GM19240 (cell line): Measurements from ENCODE around the gene APOL1.

Experiments used
- DNase-seq: peaks from one replicate; pipeline ENCODE4 v3.0.0; 2011; ENCODE audit warnings: low spot score; ENCODE audit not compliant: insufficient read length

The APOL1 gene

DNA sequence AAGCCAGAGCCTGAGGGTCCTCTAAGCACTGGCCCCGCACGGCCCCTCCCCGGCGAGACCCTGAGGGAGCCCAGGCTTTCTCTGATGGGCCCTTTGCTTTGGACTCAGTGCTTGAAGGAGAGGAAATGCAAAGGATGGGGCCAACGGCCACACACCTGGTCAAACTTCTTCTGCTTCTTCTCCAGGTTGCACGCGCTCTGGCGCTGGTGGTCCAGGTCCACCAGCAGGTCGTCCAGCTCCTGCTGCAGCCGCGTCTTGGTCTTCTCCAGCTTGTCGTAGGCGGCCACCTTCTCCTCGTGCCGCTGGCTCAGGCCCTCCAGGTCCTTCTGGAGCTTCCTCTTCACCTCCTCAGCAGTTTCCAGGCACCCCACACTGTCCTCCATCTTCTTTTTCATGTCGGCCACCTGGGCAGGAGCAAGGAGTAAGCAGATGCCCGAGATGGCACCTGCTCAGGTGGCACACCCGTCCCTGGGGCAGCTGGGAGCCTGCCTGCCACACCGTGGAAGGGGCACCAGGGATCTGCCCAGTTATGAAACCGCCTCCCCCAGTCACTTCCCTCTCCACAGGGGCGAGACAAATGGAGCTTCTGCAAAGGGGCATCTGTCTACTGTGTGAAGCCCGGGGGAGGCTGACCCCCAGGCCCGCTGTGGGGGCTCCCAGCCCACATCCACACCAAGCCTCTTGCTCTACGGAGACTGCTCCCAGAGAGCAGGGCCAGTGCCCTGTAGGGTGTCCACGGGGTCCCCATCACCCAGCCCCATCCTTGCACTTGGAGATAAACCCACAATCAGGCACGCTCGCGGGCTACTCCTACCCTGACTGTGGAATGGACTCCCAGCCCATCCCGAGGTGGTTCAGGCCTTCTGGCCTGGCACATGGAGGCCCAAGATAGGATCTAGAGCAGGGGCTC is 39.2 kb downstream of the APOL1 start:
- DNase-seq = no peak

DNA sequence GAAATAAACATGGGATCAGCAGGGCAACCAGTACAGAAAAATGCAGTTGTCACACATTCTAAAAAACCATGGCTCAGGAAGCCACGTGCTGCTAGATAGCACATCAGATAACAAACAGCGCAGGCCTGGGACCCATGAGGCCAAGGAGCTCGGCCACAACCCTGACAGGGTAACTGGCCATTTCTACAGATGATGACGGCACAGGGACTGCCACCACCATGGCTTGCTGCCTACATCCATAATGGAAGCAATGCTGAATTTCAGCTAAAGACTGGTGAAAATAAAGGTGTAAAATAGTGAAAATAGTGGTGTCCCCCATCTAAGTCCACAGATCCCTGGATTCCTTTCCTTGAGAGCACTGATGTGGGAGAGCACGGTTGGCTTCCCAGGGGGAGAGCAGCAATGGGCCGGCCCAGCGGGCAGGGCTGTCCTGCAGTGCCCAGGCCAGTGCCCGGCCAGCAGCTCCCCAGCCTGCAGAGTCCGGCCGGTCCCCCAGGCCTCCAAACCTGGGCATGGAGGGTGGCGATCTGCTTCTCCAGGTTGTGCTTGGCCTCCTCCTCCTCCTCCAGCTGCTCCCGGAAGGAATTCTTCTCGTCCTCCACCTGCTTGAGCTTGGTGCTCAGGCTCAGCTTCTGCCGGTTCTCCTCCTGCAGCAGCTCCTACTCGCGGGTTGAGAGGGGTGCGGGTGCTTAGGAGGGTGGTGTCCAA is 40.0 kb downstream of the APOL1 start:
- no peak for DNase-seq

DNA sequence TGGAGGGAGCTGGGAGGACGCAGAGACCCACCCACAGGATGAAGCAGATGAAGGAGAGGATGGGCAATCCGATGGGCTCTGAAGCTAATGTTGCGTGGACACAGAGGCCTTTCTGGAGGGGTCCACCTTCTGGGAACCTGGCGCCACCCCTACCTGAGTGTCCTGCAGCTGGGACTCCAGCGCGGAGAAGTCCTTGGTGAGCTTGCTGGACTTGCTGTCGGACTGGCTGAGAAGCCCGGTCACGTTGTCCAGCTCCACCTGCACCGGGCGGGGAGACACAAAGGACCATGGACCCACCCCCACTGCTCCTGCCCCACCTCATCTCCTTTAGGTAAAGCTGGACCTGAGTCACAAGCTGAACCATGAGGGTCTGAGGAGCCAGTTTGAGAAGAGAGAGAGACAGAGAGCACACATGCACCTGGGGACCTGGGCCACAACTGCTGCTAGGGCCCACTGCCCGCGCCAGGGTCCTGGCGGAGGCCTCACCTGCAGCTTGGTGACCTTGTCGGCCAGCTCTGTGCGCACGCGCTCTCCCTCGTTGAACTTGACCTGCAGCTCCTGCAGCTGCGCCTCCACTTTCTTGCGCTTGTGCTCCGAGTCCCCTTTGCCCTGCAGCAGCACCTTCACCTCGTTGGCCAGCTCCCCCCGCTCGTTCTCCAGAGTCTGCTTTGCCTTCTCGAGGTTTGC is 40.8 kb downstream of the APOL1 start:
- no peak for DNase-seq

DNA sequence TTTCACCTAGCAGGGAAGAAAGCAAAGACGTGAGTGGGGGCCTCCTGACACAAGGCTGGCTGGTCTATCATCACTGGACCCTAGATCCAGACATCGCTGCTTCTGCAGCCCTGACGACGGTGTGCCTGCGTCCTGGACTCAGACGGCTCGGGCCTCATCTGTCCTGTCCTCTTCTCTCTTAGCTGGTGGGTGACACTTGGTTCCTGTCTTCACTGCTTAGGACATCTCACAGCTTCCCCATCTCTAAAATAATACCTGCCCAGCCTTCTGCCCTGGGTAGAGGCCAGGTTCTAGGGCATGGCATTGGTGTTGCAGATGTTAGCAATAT is 41.3 kb downstream of the APOL1 start:
- no peak for DNase-seq

DNA sequence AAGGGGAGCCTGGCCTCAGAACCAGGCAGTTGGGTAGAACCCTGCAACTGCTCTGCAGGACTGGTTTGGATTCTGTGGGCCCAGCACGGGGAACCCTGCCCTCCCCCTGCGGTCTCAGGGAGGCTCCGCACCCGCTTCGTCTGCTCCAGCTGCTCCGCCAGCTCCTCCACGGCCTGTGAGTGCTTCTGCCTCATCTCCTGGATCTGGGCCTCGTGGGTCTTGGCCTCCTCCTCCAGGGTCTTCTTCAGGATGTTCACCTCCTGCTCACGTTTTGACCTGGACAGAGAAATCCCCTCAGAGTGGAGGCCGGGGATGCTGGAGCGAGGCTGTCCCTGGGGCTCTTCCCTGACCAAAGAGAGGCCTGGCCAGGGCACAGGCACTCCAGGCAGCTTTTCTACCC is 41.9 kb downstream of the APOL1 start:
- DNase-seq = no peak

DNA sequence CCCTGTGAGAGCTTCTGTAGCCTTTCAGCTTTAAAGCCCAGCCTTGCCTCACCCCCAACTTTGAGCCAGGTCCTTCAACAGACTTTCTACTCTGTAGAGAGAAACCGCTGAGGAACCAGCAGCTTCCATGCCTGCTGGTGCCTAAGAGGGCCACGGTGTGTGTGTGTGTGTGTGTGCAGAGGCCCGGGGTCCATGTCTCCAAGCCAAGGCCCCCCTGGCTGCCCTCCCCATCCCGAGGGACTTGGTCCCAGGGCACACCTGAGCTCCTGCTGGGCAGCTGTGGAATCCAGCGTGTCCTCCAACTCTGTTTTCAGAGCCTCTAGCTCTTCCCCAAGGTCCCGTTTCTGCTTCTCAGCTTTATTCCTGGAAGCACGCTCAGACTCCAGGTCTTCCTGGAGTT is 42.3 kb downstream of the APOL1 start:
- no peak for DNase-seq

DNA sequence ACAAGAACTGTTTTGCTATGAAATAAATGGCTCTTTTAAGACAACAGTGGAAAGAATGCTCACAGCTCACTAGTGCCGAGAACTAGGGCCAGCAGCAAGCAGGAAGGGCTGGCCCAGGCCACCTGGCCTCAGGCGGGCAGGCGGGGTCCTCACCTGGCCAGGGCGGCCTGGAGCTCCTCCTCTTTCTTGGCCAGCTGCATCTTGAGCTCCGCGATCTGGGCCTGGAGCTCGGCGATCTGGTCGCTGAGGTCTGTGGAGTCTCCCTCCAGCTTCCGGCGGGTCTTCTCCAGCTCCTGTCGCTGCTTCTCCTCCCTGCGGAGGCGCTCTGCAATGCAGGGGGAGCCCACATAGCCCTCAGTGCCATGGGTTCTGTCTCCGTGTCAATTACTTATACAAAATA is 43.8 kb downstream of the APOL1 start:
- no peak for DNase-seq

DNA sequence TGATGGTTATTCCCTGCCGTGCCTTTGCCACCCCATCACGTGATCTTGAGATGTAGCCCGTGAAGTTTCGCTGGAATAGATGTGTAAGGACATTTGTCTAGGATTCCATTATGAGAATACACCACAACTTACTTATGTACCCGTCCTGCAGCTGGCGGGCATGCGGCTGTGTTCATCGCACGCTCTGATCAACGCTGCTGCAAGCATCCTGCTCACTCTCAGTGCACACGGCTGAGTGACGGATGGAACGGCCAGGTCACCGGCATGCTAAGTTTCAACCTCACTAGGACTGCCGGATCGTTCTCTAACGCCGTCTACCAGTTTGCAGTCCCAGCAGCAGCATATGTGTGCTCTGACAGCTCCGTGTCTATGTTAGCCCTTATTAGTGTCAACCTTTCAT is 44.6 kb downstream of the APOL1 start:
- no peak for DNase-seq

DNA sequence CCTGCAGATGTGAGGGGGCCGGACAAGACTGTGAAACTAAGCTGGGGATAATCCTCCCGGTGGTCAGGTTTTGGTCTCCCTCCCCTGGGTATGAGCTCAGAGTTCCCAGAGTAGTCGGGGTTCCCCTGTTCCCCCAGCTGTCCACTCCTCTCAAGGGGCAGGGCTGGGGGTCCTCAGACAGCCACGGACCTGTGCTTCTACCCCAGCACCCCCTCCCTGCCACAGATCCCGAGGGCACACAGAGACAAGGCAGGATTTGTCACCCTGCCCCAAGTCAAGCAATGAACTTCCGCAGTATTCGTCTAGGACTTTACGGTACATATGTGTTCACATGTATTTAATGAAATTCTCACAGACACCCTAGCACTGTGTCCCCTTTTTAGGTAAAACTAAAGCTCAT is 45.2 kb downstream of the APOL1 start:
- DNase-seq = no peak

DNA sequence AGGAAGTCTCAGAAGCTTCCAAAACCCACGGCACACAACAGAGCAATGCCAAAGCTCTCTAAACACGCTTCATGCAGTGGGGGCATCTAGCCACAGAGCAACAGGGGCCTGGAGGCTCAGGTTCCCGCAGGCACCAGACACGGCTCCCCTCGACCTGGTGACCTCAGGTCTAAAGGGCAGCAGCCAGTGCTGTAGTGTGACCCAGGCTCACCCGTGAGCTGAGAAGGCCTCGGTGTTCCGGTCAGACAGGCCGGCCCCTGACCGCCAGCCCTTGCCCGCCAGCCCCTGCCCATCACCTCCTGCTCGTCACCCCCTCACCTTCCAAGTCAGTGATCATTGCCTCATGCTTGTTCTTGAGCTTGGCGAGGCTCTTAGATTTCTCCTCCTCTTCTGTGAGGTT is 45.7 kb downstream of the APOL1 start:
- no peak for DNase-seq

DNA sequence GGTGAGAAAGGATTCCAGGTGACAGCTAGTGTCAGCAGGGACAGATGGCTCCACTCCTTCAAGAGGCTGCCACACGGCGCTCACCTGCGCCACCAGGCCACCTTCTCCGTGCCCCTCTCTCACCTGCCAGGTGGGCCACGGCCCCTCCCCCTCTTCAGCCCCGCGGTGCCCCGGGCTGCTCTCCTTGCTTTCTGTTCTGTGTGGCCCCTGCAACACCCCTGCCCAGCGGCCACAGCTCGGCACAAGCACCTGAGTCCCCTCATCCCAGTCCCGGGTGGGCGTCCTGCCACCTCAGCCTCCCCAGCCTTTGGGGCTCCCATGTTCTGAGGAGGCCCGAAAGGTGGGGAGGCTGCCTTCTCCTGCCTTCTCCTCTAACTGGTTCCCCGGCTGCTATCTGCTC is 46.4 kb downstream of the APOL1 start:
- DNase-seq = no peak

DNA sequence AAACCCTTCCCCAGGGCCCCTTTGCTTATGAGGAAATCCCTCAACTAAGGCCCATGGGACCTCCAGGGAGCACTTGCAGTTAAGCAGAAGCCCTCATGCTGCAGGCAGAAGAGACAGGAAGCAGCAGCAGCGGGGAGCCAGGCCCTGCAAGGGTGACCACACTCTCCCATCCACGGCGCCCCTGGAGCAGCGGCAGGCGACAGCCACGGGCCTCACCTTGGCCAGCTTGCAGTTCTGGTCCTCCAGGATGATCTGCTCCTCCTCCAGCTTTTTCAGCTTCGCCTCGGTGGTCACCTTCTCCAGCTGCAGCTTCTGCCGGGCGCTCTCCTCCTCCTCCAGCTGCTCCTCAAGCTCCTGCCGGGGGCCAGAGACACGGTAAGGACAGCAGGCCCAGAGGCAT is 47.0 kb downstream of the APOL1 start:
- no peak for DNase-seq

DNA sequence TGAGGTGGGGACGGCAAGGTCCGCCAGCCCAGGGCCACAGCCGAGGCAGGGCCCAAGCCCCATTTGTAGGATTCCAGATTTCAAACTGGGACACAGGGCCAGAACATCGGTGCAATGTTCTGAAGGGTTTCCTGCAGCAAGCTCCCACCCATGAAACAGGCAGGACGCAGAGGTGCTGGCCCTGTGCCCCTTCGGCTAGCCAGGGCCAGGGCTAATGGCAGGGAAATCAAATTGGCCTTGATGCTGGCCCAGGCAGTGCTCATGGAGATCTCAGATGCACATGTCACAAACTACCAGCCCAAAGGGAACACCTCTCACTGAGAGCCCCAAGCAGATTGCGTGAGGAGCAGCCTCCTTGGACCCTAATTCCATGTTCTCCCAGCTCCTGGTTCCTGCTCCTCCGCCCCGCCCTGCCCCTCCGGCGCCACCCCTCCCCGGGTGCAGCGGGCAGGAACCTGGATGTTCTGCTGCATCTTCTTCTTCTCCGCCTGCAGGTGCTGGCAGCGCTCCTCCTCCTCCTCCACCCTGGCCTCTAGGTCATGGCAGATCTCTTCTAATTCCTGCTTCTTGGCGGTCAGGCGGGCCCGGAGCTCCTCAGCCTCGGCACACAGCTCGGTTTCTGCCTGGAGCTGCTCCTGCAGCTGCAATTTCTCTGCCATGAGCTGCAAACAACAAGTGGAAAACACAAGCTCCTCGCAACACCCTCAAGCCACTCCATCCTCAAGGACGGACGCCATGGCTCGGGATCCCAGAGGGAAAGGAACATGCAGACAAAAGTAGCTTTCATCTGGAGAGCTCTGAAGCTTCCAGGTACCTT is 47.7 kb downstream of the APOL1 start:
- no peak for DNase-seq

DNA sequence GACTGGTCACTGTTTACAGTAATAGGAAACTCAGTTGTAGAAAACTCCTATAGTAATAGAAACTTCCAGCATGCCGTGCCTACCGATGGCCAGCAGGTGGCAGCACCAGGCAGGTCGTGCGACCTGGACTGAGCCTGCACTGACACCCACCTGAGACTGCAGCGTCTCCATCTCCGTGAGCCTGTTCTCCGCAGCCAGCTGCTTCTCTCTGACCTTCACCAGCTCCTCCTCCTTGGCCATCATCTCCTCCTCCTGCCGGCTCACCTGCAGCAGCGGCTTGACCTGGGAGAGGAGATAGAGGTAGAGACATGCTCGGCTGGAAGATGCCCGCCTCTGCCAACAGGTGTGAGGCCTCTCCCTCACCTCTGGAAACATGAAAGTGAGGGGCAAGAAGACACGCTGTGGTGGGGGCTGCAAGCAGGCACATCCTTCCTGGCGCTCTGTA is 48.5 kb downstream of the APOL1 start:
- DNase-seq = peak; percentile 79

DNA sequence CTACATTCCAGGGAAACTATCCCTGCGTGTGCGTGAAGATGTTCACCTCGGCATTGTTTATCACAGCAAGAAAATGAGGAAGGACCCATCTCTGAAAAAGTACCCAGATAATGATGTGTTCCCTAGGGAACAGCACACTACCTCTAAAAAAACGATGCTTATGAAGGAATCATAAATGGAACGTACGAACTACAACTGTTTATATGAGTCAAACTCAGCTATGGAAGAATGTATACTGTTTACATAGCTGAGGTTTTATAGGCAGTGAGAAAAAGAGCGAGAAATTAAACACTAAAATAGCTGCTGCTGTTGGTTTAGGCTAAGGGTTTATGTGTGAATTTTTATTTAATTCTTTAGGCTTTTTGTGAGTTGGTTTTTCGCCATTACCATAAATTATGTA is 48.9 kb downstream of the APOL1 start:
- DNase-seq = no peak

DNA sequence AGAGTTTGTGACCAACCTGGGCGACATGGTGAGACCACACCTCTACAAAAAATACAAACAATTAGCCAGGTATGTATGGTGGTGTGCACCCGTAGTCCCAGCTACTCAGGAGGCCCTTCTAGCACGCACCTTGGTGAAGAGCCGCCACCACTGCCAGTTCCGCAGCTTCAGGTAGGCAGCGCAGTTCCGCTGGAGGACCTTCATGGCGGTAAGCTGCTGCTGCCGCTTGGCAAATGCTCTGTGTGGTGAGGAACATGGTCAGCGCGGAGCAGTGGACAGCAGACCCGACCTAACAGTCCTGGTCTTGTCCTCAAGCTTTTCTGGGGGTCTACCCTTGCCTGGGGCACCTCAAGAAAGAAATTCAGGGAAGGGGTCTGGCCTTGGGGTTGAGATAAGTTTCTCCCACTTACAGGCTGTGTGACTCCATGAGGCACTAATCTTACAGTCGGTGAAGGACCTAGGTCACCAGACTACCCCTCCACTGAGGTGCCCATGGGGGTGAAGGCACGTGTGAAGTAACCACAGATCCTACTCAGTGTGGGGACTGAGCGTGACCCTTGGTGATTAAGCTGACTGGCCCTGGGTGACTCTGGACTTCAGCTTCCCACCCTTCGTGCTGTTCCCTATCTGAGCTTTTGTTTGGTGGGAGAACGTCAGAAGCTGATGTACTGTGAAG is 49.6 kb downstream of the APOL1 start:
- DNase-seq = no peak

DNA sequence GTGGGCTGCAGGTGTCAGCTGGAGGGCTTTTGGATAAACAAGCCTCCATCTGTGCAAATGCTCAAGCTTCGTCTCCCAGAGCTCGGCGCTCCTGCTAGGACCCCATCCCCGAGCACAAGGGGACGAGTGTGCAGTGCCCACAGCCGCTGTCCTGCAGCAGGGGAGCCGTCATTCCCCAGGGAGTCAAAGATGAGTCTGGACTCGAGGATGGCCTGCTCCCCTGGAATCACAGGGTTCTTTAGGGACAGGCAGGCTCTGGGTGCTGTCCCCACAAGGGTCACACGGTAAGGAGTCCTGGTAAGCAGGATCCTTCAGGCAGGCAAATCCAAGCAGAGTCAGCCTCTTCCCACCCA is 50.2 kb downstream of the APOL1 start:
- DNase-seq = no peak

DNA sequence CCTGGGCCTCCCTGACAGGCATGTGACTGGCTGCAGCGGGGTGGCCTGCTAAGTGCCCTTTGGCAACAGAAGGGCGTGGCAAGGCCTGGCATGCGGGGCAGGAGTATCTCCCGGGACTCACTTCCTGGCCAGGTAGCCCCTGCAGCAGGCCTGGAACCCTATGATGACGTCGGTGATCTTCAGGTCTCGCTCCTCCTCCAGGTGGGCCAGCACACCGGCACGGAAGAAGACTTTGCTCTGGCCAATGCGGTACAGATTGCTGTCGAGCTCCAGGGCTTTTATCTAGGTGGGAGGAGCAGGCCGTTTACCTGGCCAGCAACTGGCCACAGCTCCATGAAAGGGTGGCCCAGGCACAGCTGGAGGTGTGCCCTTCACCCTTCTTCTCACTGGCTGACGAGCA is 50.9 kb downstream of the APOL1 start:
- no peak for DNase-seq

DNA sequence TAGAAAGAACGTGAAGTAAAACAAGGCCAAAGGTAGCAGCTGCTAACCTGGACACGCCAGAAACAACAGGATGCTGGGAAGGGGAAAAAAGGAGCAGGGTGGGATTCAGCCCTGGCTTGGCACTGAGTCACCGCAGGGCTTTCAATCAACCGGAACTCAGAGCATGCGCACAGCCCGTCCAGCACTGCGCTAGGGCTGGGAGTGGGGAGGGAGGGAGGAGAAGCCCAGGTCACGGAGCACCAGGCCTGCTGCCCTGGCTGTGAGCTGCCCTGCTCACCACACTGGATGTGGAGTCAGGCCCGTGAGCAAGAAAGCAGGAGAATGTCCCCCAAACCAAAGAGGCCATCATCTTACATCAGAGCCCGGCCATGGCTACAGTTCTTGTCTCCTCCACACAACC is 51.5 kb downstream of the APOL1 start:
- no peak for DNase-seq

DNA sequence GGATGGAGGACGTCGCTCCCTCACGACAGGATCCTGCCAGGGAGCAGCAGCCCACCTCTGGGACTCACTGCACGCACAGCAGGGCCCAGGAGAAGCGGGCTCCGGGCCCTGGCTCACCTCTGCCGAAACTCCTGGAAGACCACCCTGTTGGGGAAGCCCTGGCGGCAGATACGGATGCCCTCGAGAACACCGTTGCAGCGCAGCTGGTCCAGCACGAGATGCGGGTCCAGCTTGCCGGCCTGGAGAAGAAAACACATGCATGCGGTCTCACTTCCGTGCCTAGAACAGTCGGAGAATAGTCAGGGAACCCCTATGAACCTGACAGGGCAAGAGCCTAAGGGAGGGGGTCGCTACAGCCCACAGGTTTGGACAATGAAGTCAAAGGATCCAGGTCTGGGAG is 52.9 kb downstream of the APOL1 start:
- no peak for DNase-seq

DNA sequence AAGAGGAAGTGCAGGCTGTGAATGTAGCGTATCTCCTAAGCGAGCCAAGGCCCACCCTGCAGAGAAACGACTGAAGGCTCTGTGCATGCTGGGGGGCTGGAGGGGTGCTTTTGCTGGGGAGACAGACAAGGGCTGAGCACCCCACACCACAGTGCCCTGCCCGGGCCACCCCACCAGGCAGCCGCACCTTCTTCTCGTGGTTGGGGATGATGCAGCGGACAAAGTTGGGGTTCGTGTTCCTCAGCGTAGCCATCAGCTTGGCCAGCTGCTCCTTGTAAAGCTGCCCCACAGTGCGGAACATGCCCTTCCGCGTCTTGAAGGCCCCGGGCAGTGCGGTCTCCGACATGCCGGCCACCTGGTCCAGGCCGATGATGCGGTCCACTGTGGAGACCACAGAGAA is 53.3 kb downstream of the APOL1 start:
- DNase-seq = no peak
